HG02678 (cell line): ENCODE results near the gene DCT.
"Not testable (repeated sequence)": the region's sequence is repeated elsewhere in the genome, so short reads cannot be mapped to it uniquely, and the experiment has no call there.

Experiments
- ATAC-seq: cut with Tn5 transposase; IDR thresholded peaks from one replicate; pipeline ENCODE4 v1.9.1; 2021; ENCODE audit warnings: mild to moderate bottlenecking, moderate library complexity; ENCODE audit not compliant: unreplicated experiment

The DCT gene

GRCh38 chr13:94479616-94480015 is at the start of gene DCT:
Gene DCT (minus strand): TSS chr13:94479682. CDS start chr13:94479255, 427 bp downstream.
- ATAC-seq, result no peak

- ATAC-seq, result not testable (repeated sequence)
Measured at GRCh38 chr13:94526956-94527355, 47.5 kb upstream of the DCT start.

GRCh38 chr13:94525781-94526180 is 46.3 kb upstream of the DCT start:
- no peak for ATAC-seq

- ATAC-seq, result no peak
Measured at GRCh38 chr13:94524407-94524806, 44.9 kb upstream of the DCT start.

GRCh38 chr13:94520001-94520400 is 40.5 kb upstream of the DCT start:
- ATAC-seq, result no peak

GRCh38 chr13:94516456-94516855 is 37.0 kb upstream of the DCT start:
- ATAC-seq, result no peak

- ATAC-seq, result no peak
Measured at GRCh38 chr13:94515911-94516310, 36.4 kb upstream of the DCT start.

GRCh38 chr13:94515374-94515773 is 35.9 kb upstream of the DCT start:
- no peak for ATAC-seq

GRCh38 chr13:94513026-94513425 is 33.5 kb upstream of the DCT start:
- ATAC-seq, result no peak

- ATAC-seq, result no peak
Measured at GRCh38 chr13:94505730-94506129, 26.2 kb upstream of the DCT start.

- no peak for ATAC-seq
Measured at GRCh38 chr13:94503851-94504250, 24.4 kb upstream of the DCT start.

- ATAC-seq, result not testable (repeated sequence)
Measured at GRCh38 chr13:94498831-94499230, 19.3 kb upstream of the DCT start.

- no peak for ATAC-seq
Measured at GRCh38 chr13:94495806-94496205, 16.3 kb upstream of the DCT start.

- ATAC-seq, result no peak
Measured at GRCh38 chr13:94494026-94494425, 14.5 kb upstream of the DCT start.

GRCh38 chr13:94487043-94487442 is 7.6 kb upstream of the DCT start:
- ATAC-seq, result no peak

GRCh38 chr13:94483970-94484369 is 4.5 kb upstream of the DCT start:
- ATAC-seq, result no peak

- ATAC-seq, result no peak
Measured at GRCh38 chr13:94481941-94482340, 2.5 kb upstream of the DCT start.

- no peak for ATAC-seq
Measured at GRCh38 chr13:94480672-94481145, 1.2 kb upstream of the DCT start.

- no peak for ATAC-seq
Measured at GRCh38 chr13:94478913-94479312, 569 bp downstream of the DCT start.

GRCh38 chr13:94470126-94470525 is 9.4 kb downstream of the DCT start:
- no peak for ATAC-seq

- no peak for ATAC-seq
Measured at GRCh38 chr13:94464771-94465170, 14.7 kb downstream of the DCT start.

- no peak for ATAC-seq
Measured at GRCh38 chr13:94462670-94463069, 16.8 kb downstream of the DCT start.

GRCh38 chr13:94459116-94459515 is 20.4 kb downstream of the DCT start:
- no peak for ATAC-seq

GRCh38 chr13:94455414-94455813 is 24.1 kb downstream of the DCT start:
- ATAC-seq, result no peak
